NCI-H2081 treated with DMSO at 0.1 percent for 48 hours (cell line): Measurements from ENCODE around the gene FCHO1.

ENCODE experiments used
- DNase-seq: peaks from one replicate; lab custom pipeline; 2025; lab: John Stamatoyannopoulos, UW

FCHO1 gene, protein sequence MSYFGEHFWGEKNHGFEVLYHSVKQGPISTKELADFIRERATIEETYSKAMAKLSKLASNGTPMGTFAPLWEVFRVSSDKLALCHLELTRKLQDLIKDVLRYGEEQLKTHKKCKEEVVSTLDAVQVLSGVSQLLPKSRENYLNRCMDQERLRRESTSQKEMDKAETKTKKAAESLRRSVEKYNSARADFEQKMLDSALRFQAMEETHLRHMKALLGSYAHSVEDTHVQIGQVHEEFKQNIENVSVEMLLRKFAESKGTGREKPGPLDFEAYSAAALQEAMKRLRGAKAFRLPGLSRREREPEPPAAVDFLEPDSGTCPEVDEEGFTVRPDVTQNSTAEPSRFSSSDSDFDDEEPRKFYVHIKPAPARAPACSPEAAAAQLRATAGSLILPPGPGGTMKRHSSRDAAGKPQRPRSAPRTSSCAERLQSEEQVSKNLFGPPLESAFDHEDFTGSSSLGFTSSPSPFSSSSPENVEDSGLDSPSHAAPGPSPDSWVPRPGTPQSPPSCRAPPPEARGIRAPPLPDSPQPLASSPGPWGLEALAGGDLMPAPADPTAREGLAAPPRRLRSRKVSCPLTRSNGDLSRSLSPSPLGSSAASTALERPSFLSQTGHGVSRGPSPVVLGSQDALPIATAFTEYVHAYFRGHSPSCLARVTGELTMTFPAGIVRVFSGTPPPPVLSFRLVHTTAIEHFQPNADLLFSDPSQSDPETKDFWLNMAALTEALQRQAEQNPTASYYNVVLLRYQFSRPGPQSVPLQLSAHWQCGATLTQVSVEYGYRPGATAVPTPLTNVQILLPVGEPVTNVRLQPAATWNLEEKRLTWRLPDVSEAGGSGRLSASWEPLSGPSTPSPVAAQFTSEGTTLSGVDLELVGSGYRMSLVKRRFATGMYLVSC

DNA sequence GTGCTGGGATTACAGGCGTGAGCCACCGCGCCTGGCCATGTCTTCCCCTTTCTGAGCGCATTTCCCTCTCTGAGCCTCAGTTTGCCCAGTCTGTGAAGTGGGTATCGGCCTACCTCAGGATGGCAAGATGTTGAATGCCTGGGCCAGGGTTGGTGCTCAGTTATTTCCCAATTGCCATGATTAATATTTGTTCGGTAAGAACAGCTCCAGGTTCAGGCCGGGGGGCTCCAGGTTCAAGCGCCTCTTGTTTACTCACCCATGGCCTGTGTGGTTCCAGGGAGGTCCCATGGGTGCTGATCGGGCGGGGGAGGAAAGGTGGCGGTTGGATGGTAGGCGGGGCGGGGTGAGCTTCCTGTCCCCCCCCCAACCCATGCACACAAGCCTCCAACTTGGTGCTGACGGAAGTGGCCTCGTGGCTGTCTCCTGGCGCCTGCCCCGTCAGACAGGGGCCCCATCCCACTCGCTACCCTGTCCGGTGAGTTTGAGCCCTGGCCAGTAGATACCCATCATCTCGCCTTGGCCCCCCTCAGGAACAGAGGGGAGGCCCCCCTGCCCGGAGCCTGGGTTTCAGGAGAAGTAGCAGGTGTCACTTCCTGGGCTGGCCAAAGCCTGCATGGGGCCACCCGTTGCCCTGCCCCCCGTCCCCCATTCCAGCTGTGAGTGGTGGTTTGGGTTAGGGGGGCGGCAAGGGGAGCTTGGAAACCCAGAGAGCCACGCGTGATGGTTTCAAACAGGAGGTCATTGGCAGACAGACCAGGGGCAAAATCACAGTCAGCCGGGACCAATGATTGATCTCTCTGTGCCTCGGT lies at the start of gene FCHO1:
Gene FCHO1, plus strand, starts transcription at position 375 of the 809 bp plus-strand sequence. CDS start 3,688 bp downstream, outside the sequence.
- no peak for DNase-seq

DNA sequence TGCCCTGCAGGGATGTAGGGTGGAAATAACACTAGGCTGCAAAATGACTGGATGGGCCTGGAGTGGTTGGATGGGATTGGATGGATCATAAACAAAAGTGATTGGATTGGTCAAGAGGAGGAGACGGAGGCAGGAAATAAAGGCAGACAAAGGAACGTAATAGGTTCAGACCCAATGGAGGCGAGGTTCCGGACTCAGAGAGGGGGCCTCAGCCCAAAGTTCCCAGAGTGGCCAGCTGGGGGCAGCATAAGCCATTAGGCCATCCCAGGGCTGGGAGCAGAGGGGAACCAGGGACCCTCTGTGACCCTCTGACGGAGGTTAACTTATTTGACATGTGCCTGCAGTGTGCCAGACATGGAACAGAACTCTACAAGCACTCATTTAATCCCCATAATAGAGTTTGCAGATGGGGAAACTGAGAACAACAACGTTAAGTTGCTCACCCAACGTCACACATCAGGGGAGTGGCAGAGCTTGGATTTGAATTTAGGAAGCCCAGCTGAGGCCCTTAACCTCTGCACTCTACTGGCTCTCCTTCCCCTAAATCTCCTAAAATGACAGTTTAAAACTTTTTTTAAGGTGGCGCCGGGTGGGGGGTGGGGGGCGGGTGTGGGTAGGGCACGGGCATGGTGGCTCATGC lies 47.3 kb upstream of the FCHO1 start:
- no peak for DNase-seq

DNA sequence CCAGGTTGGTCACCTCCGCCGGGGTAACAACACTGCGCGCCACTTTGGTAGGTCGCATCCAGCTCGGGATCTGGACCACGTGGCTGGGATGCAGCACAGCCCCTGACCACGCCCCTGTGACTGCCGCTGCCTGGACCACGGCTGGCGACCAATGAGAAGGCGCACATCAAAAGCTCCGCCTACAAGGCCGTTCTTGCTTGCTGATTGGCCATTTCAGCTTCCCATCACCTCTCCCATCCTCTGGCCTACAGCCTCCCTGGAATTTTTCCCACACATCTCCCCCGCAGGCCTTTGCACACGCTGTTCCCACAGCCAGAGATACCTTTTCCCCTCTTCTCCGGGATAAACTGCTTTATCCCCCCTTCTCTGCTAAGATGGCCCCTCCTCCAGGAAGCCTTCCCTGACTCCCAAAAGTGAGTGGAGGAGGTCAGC lies 44.5 kb upstream of the FCHO1 start:
- DNase-seq, result no peak

DNA sequence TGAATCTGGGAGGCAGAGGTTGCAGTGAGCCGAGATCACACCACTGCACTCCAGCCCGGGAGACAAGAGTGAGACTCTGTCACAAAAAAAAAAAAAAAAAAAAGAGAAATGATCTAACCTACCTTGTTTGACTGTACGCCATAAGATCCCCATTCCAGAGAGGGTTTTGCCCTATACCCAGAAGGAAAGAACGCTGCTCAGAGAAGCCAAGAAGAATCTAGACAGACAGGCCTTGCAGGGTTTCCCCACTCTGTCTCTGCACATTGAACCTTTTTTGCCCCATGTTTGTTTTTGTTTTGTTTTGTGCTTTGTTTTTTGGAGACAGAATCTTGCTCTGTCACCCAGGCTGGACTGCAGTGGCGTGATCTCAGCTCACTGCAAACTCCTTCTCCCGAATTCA lies 39.4 kb upstream of the FCHO1 start:
- DNase-seq, result no peak

DNA sequence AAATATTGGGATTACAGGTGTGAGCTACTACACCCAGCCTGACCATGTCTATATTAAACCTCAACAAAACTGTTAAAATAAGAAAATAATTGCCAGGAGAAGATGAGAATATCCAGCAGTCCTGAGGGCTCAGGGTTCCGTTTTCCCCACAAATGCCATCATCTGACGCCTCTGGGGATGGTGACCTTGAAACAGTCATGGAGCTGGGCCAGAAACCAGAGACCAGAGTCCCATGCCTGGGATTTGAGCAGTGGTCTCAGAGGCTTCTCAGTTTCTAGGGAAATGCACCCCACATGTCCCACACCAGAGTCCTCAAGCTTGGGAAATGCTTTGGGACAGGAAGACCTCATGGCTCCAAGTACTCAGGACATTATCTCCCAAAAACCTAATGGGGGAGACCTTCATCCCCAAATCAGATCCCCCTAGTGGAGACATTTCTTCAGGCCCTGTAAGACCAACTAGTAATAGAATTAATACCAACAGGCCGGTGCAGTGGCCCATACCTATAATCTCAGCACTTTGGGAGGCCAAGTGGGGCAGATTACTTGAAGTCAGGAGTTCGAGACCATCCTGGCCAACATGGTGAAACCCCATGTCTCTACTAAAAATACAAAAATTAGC lies 34.9 kb upstream of the FCHO1 start:
- DNase-seq, result no peak

DNA sequence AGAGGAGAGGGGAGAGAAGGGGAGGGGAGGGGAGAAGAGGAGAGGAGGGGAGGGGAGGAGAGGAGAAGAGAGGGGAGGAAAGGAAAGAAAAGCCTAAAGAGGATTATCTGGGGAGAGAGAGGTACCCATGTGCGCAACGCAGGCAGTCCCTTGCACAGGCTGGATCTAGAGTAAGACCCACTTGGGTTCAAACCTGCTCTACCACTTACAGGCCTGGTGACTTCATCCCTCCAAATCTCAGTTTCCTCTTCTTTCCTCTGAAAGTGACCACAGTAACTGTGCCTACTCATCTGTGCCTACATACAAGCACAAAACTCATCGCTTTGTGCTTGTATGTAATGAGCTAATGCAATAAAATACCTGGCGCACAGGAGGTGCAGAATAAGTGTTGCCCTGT lies 32.7 kb upstream of the FCHO1 start:
- no peak for DNase-seq

DNA sequence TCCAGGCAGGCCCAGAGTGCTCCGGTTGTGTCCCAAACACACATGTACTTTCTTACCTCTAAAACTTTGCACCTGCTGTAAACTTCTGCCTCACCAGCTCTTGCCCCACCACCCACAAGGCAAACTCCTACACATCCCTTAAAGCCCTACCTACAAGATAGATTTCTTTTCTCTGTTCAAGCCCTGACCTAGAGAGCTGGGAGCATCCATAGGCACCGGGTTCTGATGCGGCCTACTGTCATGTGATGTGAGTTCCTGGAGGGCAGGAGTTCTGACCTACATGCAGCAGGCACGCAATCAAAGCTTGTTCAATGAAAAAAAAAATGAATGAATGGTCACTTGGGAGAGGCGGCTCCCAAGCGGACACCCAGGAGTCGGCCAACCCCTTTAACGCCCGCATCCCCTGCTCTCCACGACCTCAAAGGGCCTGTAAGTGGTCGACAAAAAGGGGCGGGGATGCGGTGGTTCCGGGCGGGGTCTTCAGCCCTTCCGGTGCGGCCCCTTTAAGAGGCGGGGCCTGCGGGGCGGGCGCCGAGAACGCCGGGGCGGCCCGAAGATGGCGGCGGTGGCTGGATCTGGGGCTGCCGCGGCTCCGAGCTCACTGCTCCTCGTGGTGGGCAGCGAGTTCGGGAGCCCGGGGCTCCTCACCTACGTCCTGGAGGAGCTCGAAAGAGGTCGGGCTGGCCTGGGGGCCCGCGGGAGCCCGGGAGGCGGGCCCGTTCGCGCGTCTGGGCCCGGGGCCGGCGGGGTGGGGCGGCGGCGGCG lies 32.1 kb upstream of the FCHO1 start, which contains the start of gene MAP1S:
Gene MAP1S, plus strand, starts transcription at position 534 of the 765 bp plus-strand sequence. Its CDS starts 23 bp downstream, at position 557.
- no peak for DNase-seq

DNA sequence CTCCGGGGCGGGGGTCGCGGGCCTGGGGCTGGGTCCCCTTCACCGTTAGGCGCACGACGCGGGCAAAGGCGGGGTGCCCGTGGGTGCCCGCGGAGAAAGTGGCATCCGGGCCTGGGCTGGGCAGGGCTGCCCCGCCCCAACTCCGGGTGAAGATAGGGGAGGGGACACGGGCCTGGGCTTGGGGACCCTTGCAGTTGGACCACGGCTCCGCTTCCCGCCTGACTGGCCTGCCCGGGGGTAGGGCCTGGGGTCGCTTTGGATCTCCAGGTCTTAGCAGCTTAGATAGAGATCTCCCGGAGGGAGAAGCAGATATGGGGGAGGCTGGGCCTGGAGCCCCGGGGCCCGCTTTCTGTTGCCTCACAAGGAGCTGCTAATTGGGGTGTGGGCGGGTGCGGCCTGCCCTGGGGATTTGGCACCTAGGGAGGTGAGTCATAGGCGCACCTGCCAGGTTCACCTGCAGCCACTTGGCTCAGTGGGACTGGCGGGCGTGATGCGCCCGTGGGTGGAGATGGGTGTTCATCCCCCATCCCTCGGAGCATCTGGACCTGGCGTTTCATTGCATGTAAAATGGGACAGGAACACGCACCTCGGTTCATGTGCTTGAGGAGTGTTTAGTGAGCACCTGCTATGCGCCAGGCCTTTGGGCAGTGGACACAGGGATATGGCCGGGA lies 31.4 kb upstream of the FCHO1 start:
- DNase-seq, result no peak

DNA sequence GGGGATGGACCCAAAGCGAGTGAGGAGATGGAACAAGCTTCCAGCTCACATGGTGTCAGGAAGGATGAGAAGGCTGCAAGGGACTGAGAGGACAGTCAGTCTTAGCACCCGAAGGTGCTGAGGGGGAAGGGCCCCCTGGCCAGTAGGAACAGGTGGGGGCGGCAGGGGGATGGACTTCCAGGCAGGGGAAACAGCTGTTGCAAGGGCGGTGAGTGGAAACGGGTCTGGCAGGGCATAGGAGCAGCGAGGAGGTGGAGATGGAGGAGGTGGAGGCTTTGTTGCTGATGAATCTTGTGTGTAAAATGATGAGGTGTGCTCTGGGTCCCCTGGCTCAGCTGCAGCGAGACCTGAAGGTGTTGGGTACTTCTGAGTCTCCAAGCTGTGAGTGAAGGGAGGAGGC lies 30.8 kb upstream of the FCHO1 start:
- DNase-seq, result no peak

DNA sequence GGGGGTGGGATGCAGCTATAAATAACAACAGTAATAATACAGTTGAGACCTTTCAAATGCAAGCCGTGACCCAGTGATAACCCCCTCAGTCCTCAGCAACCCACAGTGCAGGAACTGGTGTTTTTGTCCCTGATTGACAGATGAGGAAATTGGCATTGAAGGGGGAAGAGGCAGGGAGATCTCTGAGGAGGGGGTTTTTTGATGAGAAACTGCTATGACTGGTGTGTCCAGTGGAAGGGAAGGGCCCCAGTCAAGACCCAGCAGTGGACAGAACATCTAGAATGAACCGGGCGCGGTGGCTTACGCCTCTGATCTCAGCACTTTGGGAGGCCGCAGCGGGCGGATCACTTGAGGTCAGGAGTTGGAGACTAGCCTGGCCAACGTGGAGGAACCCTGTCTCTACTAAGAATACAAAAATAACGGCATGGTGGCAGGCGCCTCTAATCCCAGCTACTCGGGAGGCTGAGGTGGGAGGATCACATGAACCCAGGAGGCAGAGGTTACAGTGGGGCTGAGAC lies 30.1 kb upstream of the FCHO1 start:
- DNase-seq, result no peak

DNA sequence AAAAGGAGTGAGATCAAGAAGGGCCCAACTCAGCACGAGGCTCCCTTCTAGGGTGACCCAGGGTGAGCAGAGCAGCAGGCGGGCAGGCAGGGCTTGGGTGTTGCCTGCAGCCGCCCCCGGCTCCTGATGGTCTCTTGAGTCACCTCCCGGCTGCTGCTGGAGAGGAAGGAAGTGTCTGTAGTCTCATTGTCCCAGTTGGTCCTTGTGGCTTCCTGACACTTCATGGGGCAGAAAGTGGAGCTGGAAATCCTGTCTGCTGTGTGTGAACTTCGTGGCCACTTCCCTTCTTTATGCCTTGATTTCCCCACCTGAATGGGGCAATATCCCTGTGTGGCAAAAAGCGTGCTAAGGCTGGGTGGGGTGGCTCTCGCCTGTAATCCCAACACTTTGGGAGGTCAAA lies 29.5 kb upstream of the FCHO1 start:
- no peak for DNase-seq

DNA sequence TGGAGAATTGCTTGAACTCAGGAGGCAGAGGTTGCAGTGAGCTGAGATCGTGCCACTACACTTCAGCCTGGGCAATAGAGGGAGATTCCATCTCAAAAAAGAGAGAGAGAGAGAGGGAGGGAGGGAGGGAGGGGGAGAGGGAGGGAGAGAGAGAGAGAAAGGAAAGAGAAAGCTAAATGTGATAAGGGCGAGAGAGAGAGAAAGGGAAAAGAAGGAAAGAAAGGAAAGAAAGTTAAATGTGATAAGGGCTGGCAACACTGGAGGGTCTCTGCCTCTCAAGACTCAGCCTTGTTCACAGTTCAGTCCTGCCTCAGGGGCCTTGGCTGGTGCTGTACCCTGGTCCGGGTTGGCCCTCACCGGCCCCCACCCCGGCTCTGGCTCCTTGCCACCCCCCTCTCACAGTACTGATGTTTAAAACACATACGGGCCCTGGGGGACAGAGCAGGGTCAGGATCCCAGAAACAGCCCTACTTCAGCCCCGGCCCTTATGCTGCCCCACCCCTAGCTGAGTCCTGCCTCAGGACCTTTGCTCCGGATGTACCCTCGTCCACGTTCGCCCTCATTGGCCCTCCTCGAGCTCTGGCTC lies 28.5 kb upstream of the FCHO1 start:
- no peak for DNase-seq

DNA sequence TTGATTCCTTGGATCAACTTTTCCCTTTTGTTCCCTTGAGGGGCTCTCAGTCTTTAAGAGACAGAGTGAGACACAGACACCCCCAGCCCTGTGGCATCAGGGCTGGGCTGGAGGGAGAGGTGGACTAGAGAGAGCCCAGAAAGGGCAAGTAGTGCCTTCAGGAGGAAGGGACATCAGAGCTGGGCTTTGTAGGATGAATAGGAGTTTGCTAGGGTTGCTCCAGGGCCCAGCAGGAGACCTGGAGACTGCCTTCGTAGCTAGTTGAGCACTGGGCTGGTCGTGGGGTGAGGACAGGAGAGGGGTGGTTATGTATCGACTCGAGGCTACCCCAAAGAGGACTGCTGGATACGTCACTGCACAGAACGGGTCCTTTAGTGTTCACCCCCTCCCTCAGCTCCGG lies 26.6 kb upstream of the FCHO1 start:
- DNase-seq, result no peak

DNA sequence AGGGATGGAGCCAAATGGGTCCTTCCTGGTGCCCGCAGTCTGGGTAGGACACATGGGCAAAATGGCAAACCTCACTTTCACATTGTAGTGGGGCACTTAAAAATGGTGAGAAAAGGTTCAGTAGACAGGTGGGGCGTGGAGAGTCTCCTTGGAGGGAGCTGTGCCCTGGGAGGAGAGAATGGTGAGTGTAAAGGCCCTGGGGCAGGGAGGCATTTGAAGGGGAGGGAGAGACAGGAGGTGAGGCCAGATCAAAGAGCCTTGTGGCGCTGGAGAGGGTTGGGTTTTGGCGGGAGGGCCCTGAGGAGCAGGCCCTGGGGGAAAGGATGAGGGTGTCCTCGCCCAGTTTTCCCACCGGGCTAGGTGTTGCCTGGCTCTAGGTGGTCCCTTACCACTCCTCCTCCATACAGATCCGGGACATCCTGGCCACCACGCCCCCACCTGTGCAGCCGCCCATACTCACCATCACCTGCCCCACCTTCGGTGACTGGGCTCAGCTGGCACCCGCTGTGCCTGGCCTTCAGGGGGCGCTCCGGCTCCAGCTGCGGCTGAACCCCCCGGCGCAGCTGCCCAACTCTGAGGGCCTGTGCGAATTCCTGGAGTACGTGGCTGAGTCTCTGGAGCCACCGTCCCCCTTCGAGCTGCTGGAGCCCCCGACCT lies 25.7 kb upstream of the FCHO1 start:
- no peak for DNase-seq

DNA sequence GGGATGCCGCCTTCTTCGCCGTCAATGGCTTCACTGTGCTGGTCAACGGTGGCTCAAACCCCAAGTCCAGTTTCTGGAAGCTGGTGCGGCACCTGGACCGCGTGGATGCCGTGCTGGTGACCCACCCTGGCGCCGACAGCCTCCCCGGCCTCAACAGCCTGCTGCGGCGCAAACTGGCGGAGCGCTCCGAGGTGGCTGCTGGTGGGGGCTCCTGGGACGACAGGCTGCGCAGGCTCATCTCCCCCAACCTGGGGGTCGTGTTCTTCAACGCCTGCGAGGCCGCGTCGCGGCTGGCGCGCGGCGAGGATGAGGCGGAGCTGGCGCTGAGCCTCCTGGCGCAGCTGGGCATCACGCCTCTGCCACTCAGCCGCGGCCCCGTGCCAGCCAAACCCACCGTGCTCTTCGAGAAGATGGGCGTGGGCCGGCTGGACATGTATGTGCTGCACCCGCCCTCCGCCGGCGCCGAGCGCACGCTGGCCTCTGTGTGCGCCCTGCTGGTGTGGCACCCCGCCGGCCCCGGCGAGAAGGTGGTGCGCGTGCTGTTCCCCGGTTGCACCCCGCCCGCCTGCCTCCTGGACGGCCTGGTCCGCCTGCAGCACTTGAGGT lies 25.0 kb upstream of the FCHO1 start:
- no peak for DNase-seq

DNA sequence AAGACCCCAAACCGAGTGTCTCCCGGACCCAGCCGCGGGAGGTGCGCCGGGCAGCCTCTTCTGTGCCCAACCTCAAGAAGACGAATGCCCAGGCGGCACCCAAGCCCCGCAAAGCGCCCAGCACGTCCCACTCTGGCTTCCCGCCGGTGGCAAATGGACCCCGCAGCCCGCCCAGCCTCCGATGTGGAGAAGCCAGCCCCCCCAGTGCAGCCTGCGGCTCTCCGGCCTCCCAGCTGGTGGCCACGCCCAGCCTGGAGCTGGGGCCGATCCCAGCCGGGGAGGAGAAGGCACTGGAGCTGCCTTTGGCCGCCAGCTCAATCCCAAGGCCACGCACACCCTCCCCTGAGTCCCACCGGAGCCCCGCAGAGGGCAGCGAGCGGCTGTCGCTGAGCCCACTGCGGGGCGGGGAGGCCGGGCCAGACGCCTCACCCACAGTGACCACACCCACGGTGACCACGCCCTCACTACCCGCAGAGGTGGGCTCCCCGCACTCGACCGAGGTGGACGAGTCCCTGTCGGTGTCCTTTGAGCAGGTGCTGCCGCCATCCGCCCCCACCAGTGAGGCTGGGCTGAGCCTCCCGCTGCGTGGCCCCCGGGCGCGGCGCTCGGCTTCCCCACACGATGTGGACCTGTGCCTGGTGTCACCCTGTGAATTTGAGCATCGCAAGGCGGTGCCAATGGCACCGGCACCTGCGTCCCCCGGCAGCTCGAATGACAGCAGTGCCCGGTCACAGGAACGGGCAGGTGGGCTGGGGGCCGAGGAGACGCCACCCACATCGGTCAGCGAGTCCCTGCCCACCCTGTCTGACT lies 24.1 kb upstream of the FCHO1 start:
- no peak for DNase-seq

DNA sequence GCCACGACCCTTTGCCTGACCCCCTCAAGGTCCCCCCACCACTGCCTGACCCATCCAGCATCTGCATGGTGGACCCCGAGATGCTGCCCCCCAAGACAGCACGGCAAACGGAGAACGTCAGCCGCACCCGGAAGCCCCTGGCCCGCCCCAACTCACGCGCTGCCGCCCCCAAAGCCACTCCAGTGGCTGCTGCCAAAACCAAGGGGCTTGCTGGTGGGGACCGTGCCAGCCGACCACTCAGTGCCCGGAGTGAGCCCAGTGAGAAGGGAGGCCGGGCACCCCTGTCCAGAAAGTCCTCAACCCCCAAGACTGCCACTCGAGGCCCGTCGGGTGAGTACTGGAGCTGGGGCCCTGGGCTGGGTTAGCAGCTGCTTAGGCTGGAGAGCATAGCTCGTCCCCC lies 23.4 kb upstream of the FCHO1 start:
- DNase-seq, result no peak
